ENCODE measurements around the gene MYBPHL. TPM values are rescaled to one million over a fixed set of nuclear protein-coding genes. Genes with fewer than 3 reads are reported as not detected.

Gene MYBPHL
- total RNA-seq, 1 experiment from 2014 or later = not detected

DNA sequence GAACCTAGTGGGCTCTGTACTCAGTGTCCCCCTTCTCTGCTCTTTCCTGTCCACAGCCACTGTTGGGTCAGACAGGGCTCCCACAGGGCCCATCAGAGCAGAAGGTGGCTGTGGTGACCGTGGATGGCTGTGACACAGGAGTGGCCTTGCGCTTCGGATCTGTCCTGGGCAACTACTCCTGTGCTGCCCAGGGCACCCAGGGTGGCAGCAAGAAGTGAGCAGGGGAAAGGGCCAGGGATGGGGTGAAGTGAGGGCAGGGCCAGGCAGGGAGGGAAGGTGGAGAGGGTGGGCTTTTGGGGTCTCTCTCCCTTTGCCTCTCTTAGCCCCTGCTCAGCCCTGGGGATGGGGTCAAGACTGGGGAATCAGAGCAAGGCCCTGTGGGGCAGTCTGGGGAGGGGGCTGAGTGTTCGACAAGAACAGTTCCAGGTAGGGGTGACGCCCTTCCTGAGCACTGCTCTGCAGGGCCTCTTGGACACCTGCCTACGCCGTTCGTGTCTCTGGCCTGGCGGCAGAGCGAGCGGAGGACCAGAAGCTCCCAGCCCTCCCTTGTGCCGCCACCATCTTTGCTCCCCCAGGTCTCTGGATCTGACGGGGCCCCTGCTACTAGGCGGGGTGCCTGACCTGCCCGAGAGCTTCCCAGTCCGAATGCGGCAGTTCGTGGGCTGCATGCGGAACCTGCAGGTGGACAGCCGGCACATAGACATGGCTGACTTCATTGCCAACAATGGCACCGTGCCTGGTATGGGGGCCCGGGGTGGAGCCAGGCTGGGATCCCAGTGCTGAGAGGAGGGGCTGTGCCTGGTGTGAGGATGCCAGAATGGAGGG lies 44.4 kb downstream of the MYBPHL start:
- Histone ChIP-seq H3K27me3 (ENCODE audit: low read length) (no peaks in the 10 kb centered on the region), H4K20me1 (ENCODE audit: low read length) (no peaks in the 10 kb centered on the region), H3K4me1 (ENCODE audit: insufficient read depth, low read length) (peaks cover 13% of the 10 kb centered on the region), H3K36me3 (ENCODE audit: low read depth, low read length) (no peaks in the 10 kb centered on the region), H3K9ac (ENCODE audit: low read length) (no peak overlapping the region), H3K4me3 (ENCODE audit: low read length) (no peak overlapping the region), H2AFZ (ENCODE audit: low read length) (no peak overlapping the region), H3K79me2 (ENCODE audit: low read length) (no peaks in the 10 kb centered on the region), H3K4me2 (ENCODE audit: low read length) (no peak overlapping the region), H3F3A (ENCODE audit: low read length, unreplicated experiment) (no peaks in the 10 kb centered on the region), H3K9me3 (ENCODE audit: low read length) (no peaks in the 10 kb centered on the region), H3K9me2 (replicated peaks; ENCODE audit: low read length) (no peaks in the 10 kb centered on the region), H3K27ac (ENCODE audit: low read length) (no peak overlapping the region)
- no peak for ATAC-seq
- TF ChIP-seq EZH2 (IDR thresholded peaks at IDR 0.05; ENCODE audit: low read length, unreplicated experiment) (no peak), EZH2phosphoT487 (IDR thresholded peaks at IDR 0.05; ENCODE audit: borderline replicate concordance, low read length) (no peak)
- TF ChIP-seq, protein P1, sequence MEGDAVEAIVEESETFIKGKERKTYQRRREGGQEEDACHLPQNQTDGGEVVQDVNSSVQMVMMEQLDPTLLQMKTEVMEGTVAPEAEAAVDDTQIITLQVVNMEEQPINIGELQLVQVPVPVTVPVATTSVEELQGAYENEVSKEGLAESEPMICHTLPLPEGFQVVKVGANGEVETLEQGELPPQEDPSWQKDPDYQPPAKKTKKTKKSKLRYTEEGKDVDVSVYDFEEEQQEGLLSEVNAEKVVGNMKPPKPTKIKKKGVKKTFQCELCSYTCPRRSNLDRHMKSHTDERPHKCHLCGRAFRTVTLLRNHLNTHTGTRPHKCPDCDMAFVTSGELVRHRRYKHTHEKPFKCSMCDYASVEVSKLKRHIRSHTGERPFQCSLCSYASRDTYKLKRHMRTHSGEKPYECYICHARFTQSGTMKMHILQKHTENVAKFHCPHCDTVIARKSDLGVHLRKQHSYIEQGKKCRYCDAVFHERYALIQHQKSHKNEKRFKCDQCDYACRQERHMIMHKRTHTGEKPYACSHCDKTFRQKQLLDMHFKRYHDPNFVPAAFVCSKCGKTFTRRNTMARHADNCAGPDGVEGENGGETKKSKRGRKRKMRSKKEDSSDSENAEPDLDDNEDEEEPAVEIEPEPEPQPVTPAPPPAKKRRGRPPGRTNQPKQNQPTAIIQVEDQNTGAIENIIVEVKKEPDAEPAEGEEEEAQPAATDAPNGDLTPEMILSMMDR (conservative IDR thresholded peaks at IDR 0.05; ENCODE audit: low read depth, low read length) = no peak
- ChIA-PET CTCF (interaction anchor here (0.6 kb wide), 1 partner anchor 137 kb away, joined by 6 read pairs; no protein-coding TSS in a partner anchor), POLR2A (ENCODE audit: unreplicated experiment) (no interaction called here)
- DNase-seq = no peak
- intact Hi-C loops (cut with micrococcal nuclease) = loop anchor here (1.0 kb wide), 3 partner anchors 12 to 173 kb away; no protein-coding TSS in a partner anchor
- no TSS peak for BruUV-seq (replicated peaks)

DNA sequence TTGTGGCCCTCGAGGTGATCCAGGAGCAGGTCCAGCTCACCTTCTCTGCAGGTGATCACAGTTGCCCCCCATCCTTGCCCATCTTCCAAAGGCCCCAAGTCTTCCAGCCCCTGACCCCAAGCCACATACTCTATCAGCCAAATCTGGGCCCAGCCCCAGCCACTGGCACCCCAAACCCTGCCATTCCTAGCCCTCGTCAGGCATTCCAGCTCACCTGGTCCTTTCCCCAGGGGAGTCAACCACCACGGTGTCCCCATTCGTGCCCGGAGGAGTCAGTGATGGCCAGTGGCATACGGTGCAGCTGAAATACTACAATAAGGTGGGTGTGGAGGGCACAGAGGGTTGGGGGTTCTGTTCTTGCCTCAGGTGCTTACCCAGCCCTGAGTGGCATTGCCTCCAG lies 45.2 kb downstream of the MYBPHL start:
- BruUV-seq (replicated peaks) = no TSS peak
- ChIA-PET CTCF (no interaction called here), POLR2A (ENCODE audit: unreplicated experiment) (no interaction called here)
- TF ChIP-seq EZH2 (IDR thresholded peaks at IDR 0.05; ENCODE audit: low read length, unreplicated experiment) (no peak), EZH2phosphoT487 (IDR thresholded peaks at IDR 0.05; ENCODE audit: borderline replicate concordance, low read length) (no peak)
- TF ChIP-seq, protein P1 (conservative IDR thresholded peaks at IDR 0.05; ENCODE audit: low read depth, low read length) = no peak
- no peak overlapping the region for H3K9ac ChIP-seq (ENCODE audit: low read length)
- H3K79me2 ChIP-seq (ENCODE audit: low read length) = no peaks in the 10 kb centered on the region
- no peaks in the 10 kb centered on the region for H3F3A ChIP-seq (ENCODE audit: low read length, unreplicated experiment)
- H4K20me1 ChIP-seq (ENCODE audit: low read length) = no peaks in the 10 kb centered on the region
- no peak overlapping the region for H3K4me2 ChIP-seq (ENCODE audit: low read length)
- no peaks in the 10 kb centered on the region for H3K9me3 ChIP-seq (ENCODE audit: low read length)
- intact Hi-C loops (cut with micrococcal nuclease) = no loop called here
- no peak overlapping the region for H3K27ac ChIP-seq (ENCODE audit: low read length)
- H3K36me3 ChIP-seq (ENCODE audit: low read depth, low read length) = no peaks in the 10 kb centered on the region
- no peaks in the 10 kb centered on the region for H3K27me3 ChIP-seq (ENCODE audit: low read length)
- ATAC-seq = no peak
- no peaks in the 10 kb centered on the region for H3K9me2 ChIP-seq (replicated peaks; ENCODE audit: low read length)
- peaks cover 12% of the 10 kb centered on the region for H3K4me1 ChIP-seq (ENCODE audit: insufficient read depth, low read length)
- no peak for DNase-seq
- no peak overlapping the region for H2AFZ ChIP-seq (ENCODE audit: low read length)
- H3K4me3 ChIP-seq (ENCODE audit: low read length) = no peak overlapping the region

DNA sequence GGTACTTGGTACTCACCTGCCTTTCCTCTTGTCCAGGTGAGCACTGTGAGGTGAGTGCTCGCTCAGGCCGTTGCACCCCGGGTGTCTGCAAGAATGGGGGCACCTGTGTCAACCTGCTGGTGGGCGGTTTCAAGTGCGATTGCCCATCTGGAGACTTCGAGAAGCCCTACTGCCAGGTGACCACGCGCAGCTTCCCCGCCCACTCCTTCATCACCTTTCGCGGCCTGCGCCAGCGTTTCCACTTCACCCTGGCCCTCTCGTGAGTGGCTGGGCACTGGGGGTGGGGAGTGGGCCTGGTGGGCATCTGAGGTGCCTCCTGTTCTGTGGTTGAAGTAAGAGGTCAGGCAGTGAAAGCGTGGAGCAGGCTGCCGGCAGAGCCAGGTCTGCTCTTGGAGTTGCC lies 45.8 kb downstream of the MYBPHL start:
- no peak for TF ChIP-seq EZH2phosphoT487 (IDR thresholded peaks at IDR 0.05; ENCODE audit: borderline replicate concordance, low read length)
- TF ChIP-seq, protein P1 (conservative IDR thresholded peaks at IDR 0.05; ENCODE audit: low read depth, low read length) = no peak
- TF ChIP-seq EZH2 (IDR thresholded peaks at IDR 0.05; ENCODE audit: low read length, unreplicated experiment) = no peak
- Histone ChIP-seq H2AFZ (ENCODE audit: low read length) (no peak overlapping the region), H4K20me1 (ENCODE audit: low read length) (no peaks in the 10 kb centered on the region), H3K36me3 (ENCODE audit: low read depth, low read length) (no peaks in the 10 kb centered on the region), H3K27me3 (ENCODE audit: low read length) (no peaks in the 10 kb centered on the region), H3K9ac (ENCODE audit: low read length) (no peak overlapping the region), H3K4me1 (ENCODE audit: insufficient read depth, low read length) (peaks cover 12% of the 10 kb centered on the region), H3K4me3 (ENCODE audit: low read length) (no peak overlapping the region), H3K79me2 (ENCODE audit: low read length) (no peaks in the 10 kb centered on the region), H3K9me2 (replicated peaks; ENCODE audit: low read length) (no peaks in the 10 kb centered on the region), H3K4me2 (ENCODE audit: low read length) (no peak overlapping the region), H3K9me3 (ENCODE audit: low read length) (no peaks in the 10 kb centered on the region), H3F3A (ENCODE audit: low read length, unreplicated experiment) (no peaks in the 10 kb centered on the region), H3K27ac (ENCODE audit: low read length) (no peak overlapping the region)
- ChIA-PET POLR2A (ENCODE audit: unreplicated experiment) (no interaction called here), CTCF (no interaction called here)
- ATAC-seq (no peak), DNase-seq (no peak)
- BruUV-seq (replicated peaks) = no TSS peak
- intact Hi-C loops (cut with micrococcal nuclease) = no loop called here

Data from PC-3 (cell line).